A673 (cell line): ENCODE results near the gene IL34.

Source experiments
- EZH2 ChIP-seq: fragments of 200-600 bp; sonication (generic); IDR thresholded peaks from 2 replicates; pipeline ENCODE4 v1.6.1; 2017; ENCODE audit warnings: borderline replicate concordance, low read depth, mild to moderate bottlenecking, mixed read lengths, antibody characterized with exemption, low read length; ENCODE audit not compliant: poor library complexity, severe bottlenecking
- TF ChIP-seq, protein P1 (sequence below): fragments of 300-800, 200-600 bp; sonication (generic); conservative IDR thresholded peaks from 2 replicates; pipeline ENCODE4 v1.5.1; 2017; ENCODE audit warnings: low read depth, mild to moderate bottlenecking, antibody characterized with exemption, low read length, moderate library complexity, mixed read lengths

DNA sequence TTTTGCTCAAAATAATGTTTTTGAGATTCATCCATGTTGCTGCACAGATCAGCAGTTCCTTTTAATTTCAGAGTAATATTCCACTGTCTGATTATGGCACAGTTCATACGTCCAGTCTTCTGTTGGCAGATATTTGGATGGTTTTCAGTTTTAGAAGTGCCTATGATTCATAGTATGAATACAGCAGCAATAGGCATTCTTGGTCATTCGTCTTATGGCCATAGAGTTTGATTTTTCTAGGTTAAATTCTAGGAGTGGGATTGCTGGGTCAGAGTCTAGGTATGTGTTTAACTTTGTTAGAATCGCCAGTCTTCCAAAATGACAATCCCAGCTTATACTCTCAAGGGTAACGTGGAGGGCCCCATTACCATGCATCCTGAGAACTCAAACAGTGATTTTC lies 11.5 kb upstream of the IL34 start:
- TF ChIP-seq, protein P1, sequence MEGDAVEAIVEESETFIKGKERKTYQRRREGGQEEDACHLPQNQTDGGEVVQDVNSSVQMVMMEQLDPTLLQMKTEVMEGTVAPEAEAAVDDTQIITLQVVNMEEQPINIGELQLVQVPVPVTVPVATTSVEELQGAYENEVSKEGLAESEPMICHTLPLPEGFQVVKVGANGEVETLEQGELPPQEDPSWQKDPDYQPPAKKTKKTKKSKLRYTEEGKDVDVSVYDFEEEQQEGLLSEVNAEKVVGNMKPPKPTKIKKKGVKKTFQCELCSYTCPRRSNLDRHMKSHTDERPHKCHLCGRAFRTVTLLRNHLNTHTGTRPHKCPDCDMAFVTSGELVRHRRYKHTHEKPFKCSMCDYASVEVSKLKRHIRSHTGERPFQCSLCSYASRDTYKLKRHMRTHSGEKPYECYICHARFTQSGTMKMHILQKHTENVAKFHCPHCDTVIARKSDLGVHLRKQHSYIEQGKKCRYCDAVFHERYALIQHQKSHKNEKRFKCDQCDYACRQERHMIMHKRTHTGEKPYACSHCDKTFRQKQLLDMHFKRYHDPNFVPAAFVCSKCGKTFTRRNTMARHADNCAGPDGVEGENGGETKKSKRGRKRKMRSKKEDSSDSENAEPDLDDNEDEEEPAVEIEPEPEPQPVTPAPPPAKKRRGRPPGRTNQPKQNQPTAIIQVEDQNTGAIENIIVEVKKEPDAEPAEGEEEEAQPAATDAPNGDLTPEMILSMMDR = no peak
- no peak for TF ChIP-seq EZH2
